ENCODE data around the gene NDC80.

Gene NDC80

DNA sequence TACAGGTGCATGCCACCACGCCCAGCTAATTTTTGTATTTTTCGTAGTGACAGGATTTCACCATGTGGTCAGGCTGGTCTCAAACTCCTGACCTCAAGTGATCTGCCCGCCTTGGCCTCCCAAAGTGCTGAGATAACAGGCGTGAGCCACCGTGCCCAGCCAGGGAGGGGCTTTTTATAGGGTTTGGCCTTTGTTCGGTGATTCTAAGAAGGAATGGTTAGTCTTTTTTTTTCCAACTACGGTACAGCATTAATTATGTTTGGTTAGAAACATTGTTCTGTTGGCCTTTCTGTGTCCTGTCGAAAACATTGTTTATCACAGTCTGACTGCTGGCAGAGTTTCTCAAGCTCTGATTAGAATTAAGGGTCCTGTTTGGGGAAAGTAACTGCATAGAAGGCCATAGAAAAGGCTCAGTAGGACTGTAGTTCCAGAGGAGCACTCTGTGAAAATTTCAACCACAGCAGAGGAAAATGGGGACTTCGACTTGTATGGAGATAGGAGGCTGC lies 64.8 kb downstream of the NDC80 start:
- TF ChIP-seq, protein P1, sequence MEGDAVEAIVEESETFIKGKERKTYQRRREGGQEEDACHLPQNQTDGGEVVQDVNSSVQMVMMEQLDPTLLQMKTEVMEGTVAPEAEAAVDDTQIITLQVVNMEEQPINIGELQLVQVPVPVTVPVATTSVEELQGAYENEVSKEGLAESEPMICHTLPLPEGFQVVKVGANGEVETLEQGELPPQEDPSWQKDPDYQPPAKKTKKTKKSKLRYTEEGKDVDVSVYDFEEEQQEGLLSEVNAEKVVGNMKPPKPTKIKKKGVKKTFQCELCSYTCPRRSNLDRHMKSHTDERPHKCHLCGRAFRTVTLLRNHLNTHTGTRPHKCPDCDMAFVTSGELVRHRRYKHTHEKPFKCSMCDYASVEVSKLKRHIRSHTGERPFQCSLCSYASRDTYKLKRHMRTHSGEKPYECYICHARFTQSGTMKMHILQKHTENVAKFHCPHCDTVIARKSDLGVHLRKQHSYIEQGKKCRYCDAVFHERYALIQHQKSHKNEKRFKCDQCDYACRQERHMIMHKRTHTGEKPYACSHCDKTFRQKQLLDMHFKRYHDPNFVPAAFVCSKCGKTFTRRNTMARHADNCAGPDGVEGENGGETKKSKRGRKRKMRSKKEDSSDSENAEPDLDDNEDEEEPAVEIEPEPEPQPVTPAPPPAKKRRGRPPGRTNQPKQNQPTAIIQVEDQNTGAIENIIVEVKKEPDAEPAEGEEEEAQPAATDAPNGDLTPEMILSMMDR (IDR thresholded peaks at IDR 0.05; ENCODE audit: low read depth, low read length), result no peak

GRCh38 chr18:2641638-2642037 lies 70.3 kb downstream of the NDC80 start:
- TF ChIP-seq, protein P1 (IDR thresholded peaks at IDR 0.05; ENCODE audit: low read depth, low read length), result no peak
- H3K4me3 ChIP-seq (ENCODE audit: low read depth, low read length), result no peak overlapping the region
- no peak for DNase-seq

More for the DNA sequence above, 64.8 kb downstream of the NDC80 start:
- no peak overlapping the region for H3K4me3 ChIP-seq (ENCODE audit: low read depth, low read length)
- no peaks in the 10 kb centered on the region for H3K9me3 ChIP-seq
- H3K4me1 ChIP-seq, result no peaks in the 10 kb centered on the region
- no peaks in the 10 kb centered on the region for H3K36me3 ChIP-seq
- no peak for DNase-seq
- H3K27me3 ChIP-seq, result no peaks in the 10 kb centered on the region

GRCh38 chr18:2642771-2643170 lies 71.4 kb downstream of the NDC80 start:
- no peaks in the 10 kb centered on the region for H3K27me3 ChIP-seq
- no peaks in the 10 kb centered on the region for H3K9me3 ChIP-seq
- H3K4me1 ChIP-seq, result no peaks in the 10 kb centered on the region
- TF ChIP-seq, protein P1 (IDR thresholded peaks at IDR 0.05; ENCODE audit: low read depth, low read length), result no peak
- no peak overlapping the region for H3K4me3 ChIP-seq (ENCODE audit: low read depth, low read length)
- H3K36me3 ChIP-seq, result no peaks in the 10 kb centered on the region
- DNase-seq, result no peak

More at GRCh38 chr18:2641638-2642037, 70.3 kb downstream of the NDC80 start:
- Histone ChIP-seq H3K27me3 (no peaks in the 10 kb centered on the region), H3K4me1 (no peaks in the 10 kb centered on the region), H3K9me3 (no peaks in the 10 kb centered on the region), H3K36me3 (no peaks in the 10 kb centered on the region)

DNA sequence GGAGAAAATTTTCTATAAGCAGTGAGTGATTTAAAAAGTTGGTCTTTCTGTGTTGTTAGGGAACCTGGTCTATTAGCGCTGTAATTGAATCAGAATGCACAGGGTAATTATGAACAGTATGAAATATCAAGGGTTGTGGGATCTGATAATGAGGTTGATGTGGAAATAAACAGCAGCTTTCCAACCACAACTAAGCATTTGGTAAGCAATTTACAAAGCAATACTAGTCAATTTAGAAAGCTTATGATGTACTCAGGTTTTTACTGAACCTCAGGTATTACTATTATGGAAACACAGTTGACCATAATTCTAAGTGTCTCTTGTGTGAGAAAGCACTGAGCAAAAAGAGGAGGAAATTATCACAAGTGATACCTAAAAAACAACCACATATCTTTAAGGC lies 73.2 kb downstream of the NDC80 start:
- no peaks in the 10 kb centered on the region for H3K36me3 ChIP-seq
- H3K9me3 ChIP-seq, result no peaks in the 10 kb centered on the region
- H3K4me1 ChIP-seq, result no peaks in the 10 kb centered on the region
- H3K4me3 ChIP-seq (ENCODE audit: low read depth, low read length), result no peak overlapping the region
- no peak for DNase-seq
- H3K27me3 ChIP-seq, result no peaks in the 10 kb centered on the region
- TF ChIP-seq, protein P1 (IDR thresholded peaks at IDR 0.05; ENCODE audit: low read depth, low read length), result no peak

- TF ChIP-seq, protein P1 (IDR thresholded peaks at IDR 0.05; ENCODE audit: low read depth, low read length), result no peak
- H3K9me3 ChIP-seq, result no peaks in the 10 kb centered on the region
- no peak for DNase-seq
- H3K4me3 ChIP-seq (ENCODE audit: low read depth, low read length), result no peak overlapping the region
- no peaks in the 10 kb centered on the region for H3K4me1 ChIP-seq
- no peaks in the 10 kb centered on the region for H3K36me3 ChIP-seq
- H3K27me3 ChIP-seq, result no peaks in the 10 kb centered on the region
Measured at GRCh38 chr18:2651981-2652380, 80.6 kb downstream of the NDC80 start.

DNA sequence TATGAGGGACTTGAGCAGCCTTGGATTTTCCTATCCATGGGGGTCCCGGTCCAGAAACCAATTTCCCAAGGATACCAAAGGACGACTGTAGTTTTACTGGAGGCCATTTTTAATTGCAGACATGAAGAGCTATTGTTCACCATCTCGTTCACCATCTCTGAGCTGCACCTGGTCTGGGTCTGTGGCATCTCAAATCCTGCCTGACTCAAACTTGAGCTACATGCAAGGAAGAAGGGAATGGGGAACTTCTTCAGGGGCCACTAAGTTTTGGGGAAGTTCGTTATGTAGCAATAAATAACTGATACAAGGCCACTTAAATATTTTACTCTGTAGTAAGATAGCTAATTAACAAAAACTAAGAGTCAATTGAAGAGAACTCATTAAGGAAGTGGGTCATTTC lies 82.1 kb downstream of the NDC80 start:
- no peaks in the 10 kb centered on the region for H3K4me1 ChIP-seq
- H3K36me3 ChIP-seq, result no peaks in the 10 kb centered on the region
- TF ChIP-seq, protein P1 (IDR thresholded peaks at IDR 0.05; ENCODE audit: low read depth, low read length), result no peak
- no peaks in the 10 kb centered on the region for H3K27me3 ChIP-seq
- no peak overlapping the region for H3K4me3 ChIP-seq (ENCODE audit: low read depth, low read length)
- no peak for DNase-seq
- no peaks in the 10 kb centered on the region for H3K9me3 ChIP-seq
